GM21529 (cell line): Measurements from ENCODE around the gene CDH5.

Source experiments
- ATAC-seq: cut with Tn5 transposase; IDR thresholded peaks from one replicate; pipeline ENCODE4 v1.9.1; 2021; ENCODE audit not compliant: unreplicated experiment

Gene CDH5

GRCh38 chr16:66412182-66412581 lies 45.7 kb downstream of the CDH5 start:
- no peak for ATAC-seq

DNA sequence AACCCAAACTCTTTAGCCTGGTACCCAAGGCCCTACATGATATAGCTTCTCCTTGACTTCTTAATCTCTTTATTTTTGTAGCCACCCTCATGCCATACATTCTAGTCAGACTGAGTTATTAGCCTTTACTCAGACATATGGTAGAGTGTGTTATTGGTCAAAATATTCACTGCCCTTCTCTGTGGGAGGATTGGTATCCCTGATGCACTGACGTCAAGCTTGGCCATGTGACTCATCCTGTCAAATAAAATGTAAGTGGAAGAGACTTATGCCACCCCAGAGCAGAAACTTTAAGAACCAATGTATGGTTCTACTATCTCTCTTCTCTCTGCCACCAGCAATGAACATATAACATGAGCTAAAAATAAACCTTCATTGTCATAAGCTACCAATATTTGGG lies 48.4 kb downstream of the CDH5 start:
- no peak for ATAC-seq

DNA sequence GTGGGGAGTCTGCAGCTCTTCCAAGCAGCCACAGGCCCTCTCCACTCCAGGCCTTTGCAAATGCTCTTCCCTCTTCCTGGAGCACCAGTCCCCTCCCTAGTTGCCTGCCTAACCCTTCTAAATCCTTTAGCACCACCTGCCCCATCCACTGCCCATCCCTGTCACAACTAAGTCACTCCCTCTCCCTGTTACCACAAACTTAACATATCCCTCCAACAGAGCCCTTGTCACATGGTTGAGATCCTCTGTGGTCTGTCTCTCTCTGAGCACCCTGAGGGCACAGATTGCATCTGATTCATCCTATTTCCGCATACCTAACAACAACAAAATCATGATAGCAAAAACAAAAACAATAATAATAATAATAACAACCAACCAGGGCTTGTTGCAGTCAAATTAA lies 49.6 kb downstream of the CDH5 start:
- ATAC-seq = no peak

GRCh38 chr16:66416939-66417700 lies 50.6 kb downstream of the CDH5 start:
- ATAC-seq = no peak

DNA sequence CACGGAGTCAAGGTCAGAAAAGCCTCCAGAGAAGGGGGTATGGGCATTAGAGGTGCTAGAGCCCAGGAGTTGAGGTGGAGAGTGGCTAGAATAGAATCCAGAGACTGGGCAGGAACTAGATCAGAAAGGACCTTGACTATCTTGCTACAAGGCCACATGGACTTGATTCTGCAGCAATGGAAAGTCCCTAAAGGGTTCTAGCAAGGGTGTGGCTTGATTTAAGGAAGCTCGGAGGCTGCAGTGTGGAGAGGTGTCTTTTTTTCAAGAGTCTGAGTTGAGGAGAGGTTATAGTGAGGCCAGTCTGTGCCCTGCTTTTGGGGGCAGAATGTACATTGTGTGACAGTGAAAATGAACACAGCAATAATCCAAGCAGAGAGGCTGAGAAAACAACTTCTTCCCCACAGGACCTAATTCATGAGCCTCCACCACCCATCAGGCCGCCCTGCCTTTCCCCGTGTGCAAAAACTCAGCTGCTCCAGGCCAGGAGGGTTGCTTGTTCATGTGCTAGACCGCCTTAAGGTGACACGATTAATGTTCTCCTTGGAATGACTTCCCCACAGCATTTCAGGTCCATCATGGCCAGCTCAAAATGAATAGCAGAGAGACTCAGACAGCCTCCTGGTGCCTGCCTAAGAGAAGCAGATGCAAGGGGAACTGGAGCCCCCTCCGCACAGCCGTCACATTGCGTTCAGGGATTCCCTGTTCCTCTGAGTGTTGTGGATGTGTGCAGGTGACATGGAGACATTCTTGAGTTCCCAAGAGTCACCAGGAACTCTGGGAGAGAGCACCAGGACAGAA lies 51.9 kb downstream of the CDH5 start:
- ATAC-seq = no peak

GRCh38 chr16:66419527-66419926 lies 53.0 kb downstream of the CDH5 start:
- no peak for ATAC-seq

DNA sequence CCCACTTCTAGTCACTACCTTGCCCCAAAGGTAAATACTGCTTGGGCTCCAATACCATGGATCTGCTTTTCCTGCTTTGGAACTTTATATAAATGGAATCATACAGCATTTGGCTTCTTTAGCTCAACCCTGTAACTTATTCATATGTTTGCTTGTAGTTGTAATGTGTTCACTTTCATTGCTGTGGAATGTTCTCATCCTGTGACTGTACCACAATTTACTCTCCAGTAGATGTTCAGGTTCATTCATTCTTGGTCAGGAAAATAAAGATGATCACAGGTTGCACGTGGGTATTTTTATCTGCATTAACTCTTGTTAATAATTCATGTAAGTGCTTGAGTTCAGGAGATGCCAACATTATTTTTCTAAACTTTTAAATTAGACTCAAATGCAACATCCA lies 53.9 kb downstream of the CDH5 start:
- no peak for ATAC-seq

DNA sequence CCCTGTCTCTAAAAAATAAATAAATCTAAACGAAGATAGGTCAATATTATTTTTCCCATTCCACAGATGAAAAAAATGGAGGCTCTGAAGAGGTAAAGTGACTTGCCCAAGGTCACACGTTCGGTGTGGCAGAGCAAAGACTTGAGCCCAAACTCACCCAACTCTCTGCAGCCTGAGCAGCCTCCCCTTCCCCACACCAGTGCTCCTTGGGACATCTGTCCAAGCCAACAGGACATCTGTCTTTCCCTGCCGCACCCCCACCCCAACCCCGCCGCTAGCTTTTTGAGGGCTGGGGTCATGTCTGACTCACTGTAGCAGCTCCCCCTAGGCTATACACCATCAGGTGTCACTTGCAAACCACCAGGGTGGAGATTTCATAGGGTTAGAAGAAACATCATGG lies 55.4 kb downstream of the CDH5 start:
- no peak for ATAC-seq

- no peak for ATAC-seq
Measured at GRCh38 chr16:66422366-66422765, 55.9 kb downstream of the CDH5 start.

DNA sequence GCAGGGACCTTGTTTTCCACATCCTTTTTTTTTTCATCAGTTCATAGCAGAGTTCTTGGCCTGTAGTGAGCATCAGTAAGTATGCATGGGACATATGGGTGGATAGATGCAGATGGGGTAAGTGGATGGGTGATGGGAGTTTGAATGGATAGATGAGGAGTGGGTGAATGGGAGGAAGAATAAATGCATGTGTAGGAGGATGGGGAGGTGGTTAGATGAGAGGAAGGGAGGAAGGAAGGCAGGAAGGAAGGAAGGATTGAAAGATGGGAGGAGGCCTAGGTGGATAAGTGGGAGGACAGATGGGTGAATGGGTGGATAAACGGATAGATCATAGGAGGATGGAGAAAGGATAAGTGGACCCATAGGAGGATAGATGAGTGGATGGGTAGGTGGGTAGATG lies 56.7 kb downstream of the CDH5 start:
- no peak for ATAC-seq

DNA sequence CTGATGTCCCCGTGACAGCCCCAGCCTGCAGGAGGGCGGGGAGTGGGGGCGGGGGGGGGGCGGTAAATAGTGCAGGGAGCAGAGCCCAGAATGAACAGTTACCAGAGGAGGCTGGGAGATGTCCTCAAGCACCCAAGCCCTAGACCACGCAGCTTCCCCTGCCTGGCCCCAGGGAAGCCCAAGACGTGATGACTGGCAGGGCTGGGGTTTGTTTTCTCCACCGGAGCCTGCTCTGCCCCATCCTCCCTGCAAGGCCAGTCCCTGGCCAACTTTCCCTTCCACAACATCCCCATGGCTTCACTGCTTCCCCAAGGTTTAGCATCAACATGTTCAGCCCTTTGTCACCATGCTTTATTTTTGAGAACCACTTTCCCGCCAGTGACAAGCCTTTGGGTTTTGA lies 59.2 kb downstream of the CDH5 start:
- ATAC-seq = no peak

- no peak for ATAC-seq
Measured at GRCh38 chr16:66426112-66427035, 59.9 kb downstream of the CDH5 start.

- ATAC-seq = no peak
Measured at GRCh38 chr16:66427036-66427860, 60.8 kb downstream of the CDH5 start, which contains the start of gene BEAN1. TSS of gene BEAN1 (plus strand) at chr16:66427295. CDS start at chr16:66437677, 10,382 bp downstream.

GRCh38 chr16:66427871-66428681 lies 61.6 kb downstream of the CDH5 start:
- ATAC-seq = no peak

- ATAC-seq = no peak
Measured at GRCh38 chr16:66428682-66429251, 62.3 kb downstream of the CDH5 start.

DNA sequence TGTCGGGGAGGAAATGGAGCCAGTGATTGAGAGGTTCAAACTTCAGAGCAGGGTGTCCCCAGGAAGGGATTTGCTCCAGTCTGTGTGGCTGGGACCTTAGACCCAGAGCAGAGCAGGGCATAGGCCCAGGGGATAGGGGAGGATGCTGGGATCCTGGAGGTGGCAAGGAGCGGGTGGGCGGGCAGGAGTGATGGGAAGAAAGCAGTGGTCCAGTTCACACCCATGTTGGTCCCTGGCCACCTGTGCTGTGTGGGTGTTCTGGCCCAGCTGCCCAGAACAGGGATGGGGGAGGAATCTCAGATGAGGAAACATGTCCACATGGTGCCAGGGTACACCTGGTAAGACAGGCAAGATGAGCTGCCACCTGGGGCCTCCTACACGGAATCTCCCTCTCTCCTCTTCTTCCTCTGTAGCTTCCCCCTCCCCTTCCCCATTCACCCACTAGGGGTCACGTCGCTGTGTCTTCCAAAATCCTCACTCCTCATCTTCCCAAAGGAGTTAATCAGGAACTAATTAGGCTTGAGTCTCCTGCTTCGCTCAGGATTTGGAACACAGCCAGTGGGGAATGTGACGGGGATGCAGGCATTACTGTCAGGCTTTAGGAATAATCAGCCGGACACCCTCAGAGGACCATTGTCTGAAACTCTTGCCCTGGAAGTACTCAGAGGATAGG lies 62.9 kb downstream of the CDH5 start:
- no peak for ATAC-seq

- no peak for ATAC-seq
Measured at GRCh38 chr16:66430214-66430613, 63.7 kb downstream of the CDH5 start.

GRCh38 chr16:66431760-66432159 lies 65.3 kb downstream of the CDH5 start:
- ATAC-seq = no peak

DNA sequence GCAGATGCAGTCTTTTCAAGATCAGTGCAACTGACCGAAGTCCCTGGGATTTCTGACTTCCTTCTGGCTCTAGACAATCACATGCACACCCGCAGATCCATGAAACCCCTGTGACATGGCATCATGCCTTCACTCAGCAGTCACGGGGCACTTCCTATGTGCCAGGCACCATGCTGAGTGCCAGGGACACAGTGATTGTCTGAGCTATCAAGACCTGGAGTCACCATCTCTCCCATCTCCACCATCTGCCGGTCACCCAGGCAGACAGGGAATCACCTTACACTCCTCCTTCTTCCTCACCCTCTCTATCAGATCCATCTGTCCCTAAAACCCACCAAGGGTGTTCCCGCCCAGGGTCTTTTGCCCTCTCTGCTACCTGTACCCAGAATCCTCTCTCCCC lies 65.9 kb downstream of the CDH5 start:
- no peak for ATAC-seq
